Choroid plexus epithelial cell (primary cell): Measurements from ENCODE around the gene PARP1.

ENCODE experiments used
- DNase-seq: peaks from one replicate; pipeline ENCODE4 v3.0.0-alpha.2; 2010; ENCODE audit warnings: low read depth
- H3K4me3 ChIP-seq: 2 replicates; pipeline ENCODE4 v1.5.1; 2011; ENCODE audit warnings: low read depth, mild to moderate bottlenecking, control low read depth, low read length, moderate library complexity
- CTCF ChIP-seq: conservative IDR thresholded peaks from 2 replicates; pipeline ENCODE4 v1.5.1; 2011; ENCODE audit warnings: low read depth, mild to moderate bottlenecking, control low read depth, inconsistent platforms, low read length, moderate library complexity

Gene PARP1

DNA sequence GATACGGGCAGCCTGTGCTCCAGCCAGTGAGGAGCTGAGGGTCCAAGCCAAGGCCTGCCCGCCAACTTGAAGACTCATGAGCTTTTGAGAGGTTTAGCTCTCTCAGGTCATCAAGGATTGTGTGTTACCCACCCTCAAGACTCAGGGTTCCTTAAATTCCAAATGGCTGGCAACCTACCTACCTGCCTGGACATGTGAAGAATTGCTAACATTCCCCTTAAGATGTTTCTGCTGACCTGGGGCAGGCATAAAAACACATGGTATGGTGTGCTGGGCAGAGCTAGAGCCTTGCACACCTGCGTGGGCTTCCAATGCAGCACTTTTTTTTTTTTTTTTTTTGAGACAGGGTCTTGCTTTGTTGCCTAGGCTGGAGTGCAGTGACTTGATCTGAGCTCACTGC, 17.2 kb downstream of the PARP1 start:
- no peak overlapping the region for H3K4me3 ChIP-seq
- TF ChIP-seq CTCF, result no peak
- no peak for DNase-seq

DNA sequence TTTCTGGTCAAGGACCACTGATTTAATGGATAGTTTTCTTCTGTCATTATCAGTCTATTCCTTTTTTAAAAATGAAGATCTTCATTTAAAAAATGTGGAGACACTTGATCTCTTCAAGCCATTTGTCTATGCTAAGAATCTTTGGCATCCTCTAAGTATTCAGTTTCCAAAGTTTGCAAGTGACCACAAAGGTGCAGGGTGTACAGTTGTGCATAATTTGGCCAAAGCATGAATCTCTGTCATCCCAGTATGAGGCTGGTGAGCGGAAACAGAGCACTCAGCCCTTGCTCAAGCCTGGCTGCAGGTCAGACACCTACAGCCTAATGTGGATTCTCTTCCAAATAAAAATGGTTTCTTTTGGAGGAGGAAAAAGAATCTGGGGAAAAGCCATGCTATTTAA, 19.8 kb downstream of the PARP1 start:
- peak; percentile 58 for DNase-seq
- no peak overlapping the region for H3K4me3 ChIP-seq
- no peak for TF ChIP-seq CTCF

DNA sequence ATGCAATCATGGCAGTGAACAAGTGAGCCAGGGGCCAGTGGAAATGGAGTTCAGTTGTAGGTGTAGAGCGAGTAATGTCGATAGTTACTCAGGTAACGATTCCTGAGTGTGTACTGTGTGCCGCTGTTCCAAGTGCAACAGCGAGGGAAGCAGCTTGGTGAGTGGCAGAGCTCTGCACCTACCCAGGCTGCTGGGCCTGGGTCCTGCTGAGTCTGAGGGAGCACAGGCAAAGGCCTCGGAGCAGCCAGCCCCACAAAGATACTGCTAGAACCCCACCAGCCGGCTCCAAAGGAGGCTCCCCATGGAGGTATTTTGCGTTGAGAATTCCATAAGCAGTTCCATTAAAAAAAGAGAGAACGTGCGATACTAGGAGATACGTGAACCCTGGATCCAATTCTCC, 23.2 kb downstream of the PARP1 start:
- H3K4me3 ChIP-seq, result no peak overlapping the region
- no peak for TF ChIP-seq CTCF
- DNase-seq, result no peak

DNA sequence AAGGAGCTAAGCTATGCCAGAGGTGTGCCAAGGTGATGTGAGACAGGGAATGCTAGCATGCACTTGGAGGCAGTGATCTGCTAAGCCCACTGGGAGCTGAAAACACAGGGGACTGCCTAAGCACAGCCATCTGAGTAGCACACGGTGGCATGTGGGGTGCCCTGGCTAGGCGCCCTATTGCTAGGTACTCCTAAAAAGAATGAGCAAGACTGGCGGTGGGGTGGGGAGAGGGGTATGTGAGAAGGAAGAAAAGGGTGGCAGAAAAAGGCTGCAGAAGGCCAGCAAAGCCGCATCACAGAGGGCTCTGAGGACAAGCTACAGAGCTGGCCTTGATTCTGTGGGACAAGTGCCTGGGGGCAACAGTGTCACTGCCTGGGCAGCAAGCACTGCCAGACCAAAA, 23.9 kb downstream of the PARP1 start:
- no peak for DNase-seq
- no peak for TF ChIP-seq CTCF
- H3K4me3 ChIP-seq, result no peak overlapping the region

GRCh38 chr1:226382030-226382429, 25.9 kb downstream of the PARP1 start:
- TF ChIP-seq CTCF, result no peak
- no peak overlapping the region for H3K4me3 ChIP-seq
- no peak for DNase-seq

DNA sequence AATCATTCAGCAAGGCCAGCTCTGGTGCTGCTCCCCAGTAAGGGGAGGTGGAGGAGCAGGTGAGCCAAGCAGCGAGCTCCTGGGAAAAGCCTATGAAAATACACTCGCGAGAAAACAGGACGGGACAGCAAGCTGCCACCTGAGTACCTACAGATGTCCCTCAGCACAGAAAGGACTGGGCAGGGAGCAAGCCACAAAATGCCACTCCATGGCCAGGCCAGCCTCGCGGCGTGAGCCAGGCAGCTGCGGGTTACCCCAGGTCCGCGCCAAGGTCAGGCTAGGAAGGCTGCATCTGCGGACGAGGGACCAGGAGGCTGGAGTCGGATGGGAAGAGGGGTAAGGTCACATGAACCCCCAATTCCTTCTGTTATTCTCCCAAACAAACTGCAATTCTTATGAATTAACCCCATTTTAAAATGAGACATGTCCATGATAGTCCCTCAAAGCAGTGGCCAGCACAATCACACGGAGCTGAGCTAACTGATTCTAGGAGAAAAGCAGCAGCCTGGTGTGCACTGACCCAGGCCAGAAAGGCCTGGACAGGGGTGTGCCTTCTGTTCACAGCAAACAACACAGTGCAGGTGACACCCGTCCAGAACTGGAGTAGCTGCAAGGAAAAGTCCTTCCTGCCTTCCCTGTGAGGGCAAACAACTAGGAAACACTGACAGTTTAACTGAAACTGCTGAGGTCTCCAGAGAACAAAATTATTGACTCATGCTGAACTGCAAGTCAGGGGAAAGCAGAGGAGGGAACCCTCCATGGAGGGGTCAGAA, 26.5 kb downstream of the PARP1 start:
- DNase-seq, result no peak

More for the DNA sequence above, 26.5 kb downstream of the PARP1 start:
- TF ChIP-seq CTCF, result no peak
- H3K4me3 ChIP-seq, result no peak overlapping the region
